Gastrocnemius medialis (tissue), 4 donors: ENCODE data around the gene CCL8.

Source experiments
- CTCF ChIP-seq, 5 experiments: fragments of 450-650 bp in 3 of 5; fragments of 200-600 bp in 2 of 5; sonication (generic) in 2 of 5; IDR thresholded peaks in 4 of 5; conservative IDR thresholded peaks in 1 of 5; 1 replicate in 4 of 5; 2 replicates in 1 of 5; pipeline ENCODE4 v1.5.1; 2016 to 2019; ENCODE audit warnings: antibody characterized with exemption in 5 of 5, mild to moderate bottlenecking in 3 of 5, moderate library complexity in 3 of 5
- POLR2A ChIP-seq, 2 donors: fragments of 450-650 bp; IDR thresholded peaks; one replicate each; pipeline ENCODE4 v1.6.1; 2017; ENCODE audit warnings: antibody characterized with exemption in 2 of 2, mild to moderate bottlenecking in 2 of 2, moderate library complexity in 2 of 2

- TF ChIP-seq CTCF (IDR thresholded peaks at IDR 0.05 in 4 of 5, conservative IDR thresholded peaks at IDR 0.05 in 1 of 5) = no peak
- no peak for TF ChIP-seq POLR2A (IDR thresholded peaks at IDR 0.05)
These were observed 49.3 kb upstream of the CCL8 start, which contains the start of gene CCL7 for GRCh38 chr17:34269969-34270368.
